Measurements from ENCODE around the gene SMPD3. TPM values are rescaled to one million over a fixed set of nuclear protein-coding genes. Genes with fewer than 3 reads are reported as not detected.

The SMPD3 gene
- total RNA-seq, 4 donors from 2014 or later = 19.0 to 353 (median 206) TPM

DNA sequence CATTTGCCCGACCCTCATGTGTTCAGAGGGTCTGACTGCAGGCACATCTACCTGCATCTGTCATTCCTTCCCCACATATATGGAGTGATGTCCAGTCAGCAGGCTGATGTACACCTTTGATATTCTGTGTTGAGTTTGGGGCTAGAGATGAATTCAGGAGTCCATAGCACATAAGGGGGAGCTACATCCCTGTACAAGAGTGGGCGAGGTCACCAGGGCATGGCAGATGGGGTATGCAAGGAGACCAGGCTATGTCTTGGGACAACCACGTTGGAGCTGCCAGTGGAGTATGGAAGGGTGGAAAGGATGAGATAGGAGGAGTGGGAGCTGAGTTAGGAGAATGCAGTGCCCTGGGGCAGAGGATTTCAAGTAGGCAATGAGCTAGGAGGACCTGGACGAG is 15.0 kb downstream of the SMPD3 start:
- Histone ChIP-seq H3K9me3 (no peaks in the 10 kb centered on the region), H3K27ac (no peak overlapping the region), H3K4me1 (peaks cover 0 to 4% (median 0%) of the 10 kb centered on the region in 4 donors), H3K4me3 (no peak overlapping the region), H3K36me3 (no peaks in the 10 kb centered on the region), H3K27me3 (no peaks in the 10 kb centered on the region)
- TF ChIP-seq CTCF (IDR thresholded peaks at IDR 0.05) (no peak), POLR2A (IDR thresholded peaks at IDR 0.05) (no peak)
- no peak for DNase-seq

DNA sequence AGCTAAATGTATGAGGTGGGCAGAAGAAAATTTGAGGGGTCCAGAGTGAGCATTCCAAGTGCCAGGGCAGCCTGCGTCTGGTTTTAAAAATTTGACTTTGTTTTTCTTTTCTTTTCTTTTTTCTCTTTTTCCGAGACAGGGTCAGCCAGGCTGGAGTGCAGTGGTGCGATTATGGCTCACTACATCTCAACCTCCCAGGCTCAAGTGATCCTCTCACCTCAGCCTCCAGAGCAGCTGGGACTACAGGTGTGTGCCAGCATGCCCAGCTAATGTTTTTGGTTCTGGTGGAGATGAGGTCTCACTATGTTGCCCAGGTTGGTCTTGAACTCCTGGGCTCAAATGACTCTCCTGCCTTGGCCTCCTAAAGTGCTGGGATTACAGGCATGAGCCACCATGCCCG is 15.6 kb downstream of the SMPD3 start:
- Histone ChIP-seq H3K27ac (no peak overlapping the region), H3K4me3 (no peak overlapping the region), H3K4me1 (peaks cover 0 to 4% (median 0%) of the 10 kb centered on the region in 4 donors), H3K36me3 (no peaks in the 10 kb centered on the region), H3K9me3 (no peaks in the 10 kb centered on the region), H3K27me3 (no peaks in the 10 kb centered on the region)
- no peak for DNase-seq
- no peak for TF ChIP-seq CTCF (IDR thresholded peaks at IDR 0.05)
- no peak for TF ChIP-seq POLR2A (IDR thresholded peaks at IDR 0.05)

DNA sequence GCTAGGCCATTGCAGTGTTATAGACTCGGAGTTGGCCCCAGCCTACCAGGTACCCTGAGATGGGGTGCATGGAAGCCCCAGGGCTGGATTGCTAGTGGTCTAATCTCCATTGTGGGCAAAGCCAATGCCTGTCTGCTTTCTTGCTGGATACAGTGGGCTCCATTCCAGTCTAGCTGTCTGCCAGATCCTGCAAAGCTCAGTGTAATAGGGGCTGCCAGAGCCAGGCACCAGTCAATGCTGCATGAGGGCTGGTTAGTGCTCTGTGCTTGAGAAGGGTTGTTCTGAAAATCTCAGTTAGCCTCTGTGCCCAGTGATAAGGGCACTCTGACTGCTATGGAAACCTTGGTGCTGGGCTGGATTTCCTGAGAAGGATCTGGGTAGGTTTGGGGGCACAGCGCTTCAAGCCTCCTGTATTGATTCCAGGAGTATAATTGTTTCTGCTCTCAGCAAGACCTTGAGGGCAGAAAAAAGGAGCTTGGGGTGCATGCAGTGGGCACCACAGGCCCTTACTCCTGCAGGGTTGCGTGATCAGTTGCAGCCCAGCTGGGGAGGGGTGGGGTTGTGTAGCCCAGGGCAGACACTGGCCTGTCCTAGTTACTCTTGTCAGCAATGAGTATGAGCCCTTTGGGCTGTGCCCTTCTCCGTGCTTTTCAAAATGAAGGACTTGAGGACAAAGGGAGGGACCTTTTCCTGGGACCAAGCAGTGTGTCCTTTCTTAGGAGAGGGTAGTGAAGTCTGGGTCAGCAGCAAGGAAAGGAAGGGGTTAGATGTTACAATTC is 19.0 kb downstream of the SMPD3 start:
- Histone ChIP-seq H3K27ac (no peak overlapping the region), H3K27me3 (no peaks in the 10 kb centered on the region), H3K36me3 (no peaks in the 10 kb centered on the region), H3K4me1 (no peaks in the 10 kb centered on the region), H3K4me3 (no peak overlapping the region), H3K9me3 (no peaks in the 10 kb centered on the region)
- no peak for TF ChIP-seq POLR2A (IDR thresholded peaks at IDR 0.05)
- TF ChIP-seq CTCF (IDR thresholded peaks at IDR 0.05) = no peak
- DNase-seq = no peak

GRCh38 chr16:68427649-68428303 is 20.5 kb downstream of the SMPD3 start:
- H3K4me1 ChIP-seq = no peaks in the 10 kb centered on the region
- TF ChIP-seq CTCF (IDR thresholded peaks at IDR 0.05) (no peak), POLR2A (IDR thresholded peaks at IDR 0.05) (no peak)
- no peaks in the 10 kb centered on the region for H3K9me3 ChIP-seq
- H3K27ac ChIP-seq = no peak overlapping the region
- no peaks in the 10 kb centered on the region for H3K27me3 ChIP-seq
- H3K4me3 ChIP-seq = no peak overlapping the region
- no peaks in the 10 kb centered on the region for H3K36me3 ChIP-seq
- no peak for DNase-seq

DNA sequence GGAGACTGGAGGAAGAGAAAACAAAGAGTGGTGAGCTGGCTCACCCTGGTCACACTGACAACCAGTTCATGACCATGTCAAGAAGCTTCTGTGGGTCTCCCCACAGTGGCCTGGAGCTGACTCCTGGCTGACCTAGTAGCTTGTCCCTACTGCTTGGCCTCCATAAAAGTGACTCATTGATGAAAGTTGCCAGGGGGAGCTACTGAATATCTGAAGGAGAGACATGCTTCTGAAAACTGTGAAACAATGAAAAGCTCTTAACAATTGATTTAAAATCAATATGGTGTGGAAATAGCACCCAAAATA is 22.0 kb downstream of the SMPD3 start:
- H3K27me3 ChIP-seq = no peaks in the 10 kb centered on the region
- no peak for DNase-seq

More for the DNA sequence above, 22.0 kb downstream of the SMPD3 start:
- H3K27ac ChIP-seq = no peak overlapping the region
- no peak for TF ChIP-seq CTCF (IDR thresholded peaks at IDR 0.05)
- TF ChIP-seq POLR2A (IDR thresholded peaks at IDR 0.05) = no peak
- H3K9me3 ChIP-seq = no peaks in the 10 kb centered on the region
- H3K36me3 ChIP-seq = no peaks in the 10 kb centered on the region
- no peaks in the 10 kb centered on the region for H3K4me1 ChIP-seq
- no peak overlapping the region for H3K4me3 ChIP-seq
